ENCODE measurements around the gene MRPL42. TPM values are rescaled to one million over a fixed set of nuclear protein-coding genes. Genes with fewer than 3 reads are reported as not detected.

The MRPL42 gene
- total RNA-seq, 1 donor from 2014 or later: 287 TPM

DNA sequence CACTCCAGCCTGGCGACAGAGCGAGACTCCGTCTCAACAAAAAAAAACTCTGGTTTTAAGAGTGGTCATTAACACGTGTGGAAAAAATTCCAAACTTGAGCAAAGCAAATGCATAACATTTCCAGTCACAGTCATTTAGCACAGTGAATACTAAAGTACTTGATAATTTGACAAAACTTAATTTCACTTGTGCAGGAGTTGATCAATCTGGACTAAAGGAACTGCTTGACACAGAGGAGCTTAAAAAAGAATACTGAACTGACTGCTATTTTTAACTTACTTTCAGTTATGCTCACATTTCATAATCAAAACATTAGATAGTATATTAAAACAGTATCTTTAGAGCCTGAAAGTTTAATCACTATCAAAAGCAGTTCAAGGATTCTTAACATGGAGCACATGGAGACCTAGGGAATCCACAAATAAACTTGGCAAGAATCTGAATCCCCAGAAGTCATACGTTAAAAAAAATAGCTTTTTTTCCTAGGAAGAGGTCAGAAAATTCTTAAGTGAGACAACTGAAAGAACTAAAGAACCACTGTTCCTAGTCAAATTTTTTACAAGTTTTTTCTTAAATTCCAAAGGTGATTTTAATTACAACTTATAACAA lies 33.0 kb upstream of the MRPL42 start:
- Histone ChIP-seq H3K79me2 (ENCODE audit: low read depth) (peaks cover 100% of the 10 kb centered on the region), H3K27me3 (no peaks in the 10 kb centered on the region), H3K36me3 (no peaks in the 10 kb centered on the region), H2AFZ (replicated peaks) (no peak overlapping the region), H3K9me3 (ENCODE audit: low read depth) (no peaks in the 10 kb centered on the region), H3K27ac (no peak overlapping the region), H3K4me2 (no peak overlapping the region), H4K20me1 (ENCODE audit: low read depth) (peaks cover 81% of the 10 kb centered on the region), H3K9ac (no peak overlapping the region), H3F3A (ENCODE audit: low read depth) (no peaks in the 10 kb centered on the region), H3K4me1 (peaks cover 4% of the 10 kb centered on the region), H3K4me3 (no peak overlapping the region)
- Mint-ChIP-seq H3K36me3 (peaks cover 26% of the 10 kb centered on the region), H3K4me1 (peaks cover 11% of the 10 kb centered on the region), H3K27ac (no peak overlapping the region), H3K9me3 (peaks cover 8% of the 10 kb centered on the region), H3K4me3 (no peak overlapping the region), H3K27me3 (ENCODE audit: insufficient read depth, low read depth) (peaks cover 3% of the 10 kb centered on the region)
- DNase-seq (ENCODE audit: low spot score): no peak
- TF ChIP-seq EZH2 (IDR thresholded peaks at IDR 0.05) (no peak), EZH2phosphoT487 (IDR thresholded peaks at IDR 0.05) (no peak)
- TF ChIP-seq, protein P1, sequence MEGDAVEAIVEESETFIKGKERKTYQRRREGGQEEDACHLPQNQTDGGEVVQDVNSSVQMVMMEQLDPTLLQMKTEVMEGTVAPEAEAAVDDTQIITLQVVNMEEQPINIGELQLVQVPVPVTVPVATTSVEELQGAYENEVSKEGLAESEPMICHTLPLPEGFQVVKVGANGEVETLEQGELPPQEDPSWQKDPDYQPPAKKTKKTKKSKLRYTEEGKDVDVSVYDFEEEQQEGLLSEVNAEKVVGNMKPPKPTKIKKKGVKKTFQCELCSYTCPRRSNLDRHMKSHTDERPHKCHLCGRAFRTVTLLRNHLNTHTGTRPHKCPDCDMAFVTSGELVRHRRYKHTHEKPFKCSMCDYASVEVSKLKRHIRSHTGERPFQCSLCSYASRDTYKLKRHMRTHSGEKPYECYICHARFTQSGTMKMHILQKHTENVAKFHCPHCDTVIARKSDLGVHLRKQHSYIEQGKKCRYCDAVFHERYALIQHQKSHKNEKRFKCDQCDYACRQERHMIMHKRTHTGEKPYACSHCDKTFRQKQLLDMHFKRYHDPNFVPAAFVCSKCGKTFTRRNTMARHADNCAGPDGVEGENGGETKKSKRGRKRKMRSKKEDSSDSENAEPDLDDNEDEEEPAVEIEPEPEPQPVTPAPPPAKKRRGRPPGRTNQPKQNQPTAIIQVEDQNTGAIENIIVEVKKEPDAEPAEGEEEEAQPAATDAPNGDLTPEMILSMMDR (IDR thresholded peaks at IDR 0.05): no peak

GRCh38 chr12:93438266-93439050 lies 28.9 kb upstream of the MRPL42 start:
- H3K4me1 Mint-ChIP-seq: peaks cover 31% of the 10 kb centered on the region
- no peaks in the 10 kb centered on the region for H3K36me3 ChIP-seq
- no peak overlapping the region for H3K4me2 ChIP-seq
- H3K27ac ChIP-seq: no peak overlapping the region
- H3K27ac Mint-ChIP-seq: no peak overlapping the region
- H3K79me2 ChIP-seq (ENCODE audit: low read depth): peaks cover 95% of the 10 kb centered on the region
- H3K27me3 Mint-ChIP-seq (ENCODE audit: insufficient read depth, low read depth): no peaks in the 10 kb centered on the region
- TF ChIP-seq, protein P1 (IDR thresholded peaks at IDR 0.05): no peak
- TF ChIP-seq EZH2 (IDR thresholded peaks at IDR 0.05): no peak
- no peak for TF ChIP-seq EZH2phosphoT487 (IDR thresholded peaks at IDR 0.05)
- peaks cover 23% of the 10 kb centered on the region for H3K4me1 ChIP-seq
- H3K36me3 Mint-ChIP-seq: peaks cover 18% of the 10 kb centered on the region
- H3K9me3 Mint-ChIP-seq: peaks cover 5% of the 10 kb centered on the region
- H3K27me3 ChIP-seq: no peaks in the 10 kb centered on the region
- H2AFZ ChIP-seq (replicated peaks): no peak overlapping the region
- peaks cover 7% of the 10 kb centered on the region for H3F3A ChIP-seq (ENCODE audit: low read depth)
- no peaks in the 10 kb centered on the region for H3K9me3 ChIP-seq (ENCODE audit: low read depth)
- no peak overlapping the region for H3K9ac ChIP-seq
- DNase-seq (ENCODE audit: low spot score): no peak
- H3K4me3 ChIP-seq: no peak overlapping the region
- peaks cover 65% of the 10 kb centered on the region for H4K20me1 ChIP-seq (ENCODE audit: low read depth)
- H3K4me3 Mint-ChIP-seq: peak overlapping the region; percentile 7

GRCh38 chr12:93440043-93440835 lies 27.1 kb upstream of the MRPL42 start:
- Histone ChIP-seq H3K36me3 (no peaks in the 10 kb centered on the region), H3K27ac (no peak overlapping the region), H2AFZ (replicated peaks) (no peak overlapping the region), H3K4me1 (peaks cover 23% of the 10 kb centered on the region), H3K9ac (peak overlapping the region; percentile 98), H3K9me3 (ENCODE audit: low read depth) (no peaks in the 10 kb centered on the region), H3K4me3 (peak overlapping the region; percentile 93), H3K4me2 (peak overlapping the region; percentile 78), H3F3A (ENCODE audit: low read depth) (peaks cover 7% of the 10 kb centered on the region), H3K79me2 (ENCODE audit: low read depth) (peaks cover 82% of the 10 kb centered on the region), H4K20me1 (ENCODE audit: low read depth) (peaks cover 59% of the 10 kb centered on the region), H3K27me3 (no peaks in the 10 kb centered on the region)
- TF ChIP-seq EZH2 (IDR thresholded peaks at IDR 0.05) (no peak), EZH2phosphoT487 (IDR thresholded peaks at IDR 0.05) (no peak)
- TF ChIP-seq, protein P1 (IDR thresholded peaks at IDR 0.05): no peak
- peaks cover 5% of the 10 kb centered on the region for H3K9me3 Mint-ChIP-seq
- peak overlapping the region; percentile 94 for H3K27ac Mint-ChIP-seq
- peaks cover 32% of the 10 kb centered on the region for H3K4me1 Mint-ChIP-seq
- DNase-seq (ENCODE audit: low spot score): no peak
- H3K36me3 Mint-ChIP-seq: peaks cover 18% of the 10 kb centered on the region
- no peaks in the 10 kb centered on the region for H3K27me3 Mint-ChIP-seq (ENCODE audit: insufficient read depth, low read depth)
- H3K4me3 Mint-ChIP-seq: peak overlapping the region; percentile 97

Data from neural progenitor cell (in vitro differentiated cells).